Peyer's patch (tissue), 4 donors: ENCODE measurements around the gene ZSCAN2.

Source experiments
- CTCF ChIP-seq, 6 experiments: fragments of 450-650 bp in 4 of 6; fragments of 200-600 bp in 2 of 6; sonication (generic) in 1 of 6; IDR thresholded peaks; one replicate each; pipeline ENCODE4 v1.5.1; 2017 to 2019; ENCODE audit warnings: antibody characterized with exemption in 6 of 6, mild to moderate bottlenecking in 3 of 6, moderate library complexity in 1 of 6
- POLR2A ChIP-seq, 2 donors: fragments of 450-650 bp; IDR thresholded peaks; one replicate each; pipeline ENCODE4 v1.5.1; 2017; ENCODE audit warnings: antibody characterized with exemption in 2 of 2, mild to moderate bottlenecking in 2 of 2, moderate library complexity in 2 of 2

DNA sequence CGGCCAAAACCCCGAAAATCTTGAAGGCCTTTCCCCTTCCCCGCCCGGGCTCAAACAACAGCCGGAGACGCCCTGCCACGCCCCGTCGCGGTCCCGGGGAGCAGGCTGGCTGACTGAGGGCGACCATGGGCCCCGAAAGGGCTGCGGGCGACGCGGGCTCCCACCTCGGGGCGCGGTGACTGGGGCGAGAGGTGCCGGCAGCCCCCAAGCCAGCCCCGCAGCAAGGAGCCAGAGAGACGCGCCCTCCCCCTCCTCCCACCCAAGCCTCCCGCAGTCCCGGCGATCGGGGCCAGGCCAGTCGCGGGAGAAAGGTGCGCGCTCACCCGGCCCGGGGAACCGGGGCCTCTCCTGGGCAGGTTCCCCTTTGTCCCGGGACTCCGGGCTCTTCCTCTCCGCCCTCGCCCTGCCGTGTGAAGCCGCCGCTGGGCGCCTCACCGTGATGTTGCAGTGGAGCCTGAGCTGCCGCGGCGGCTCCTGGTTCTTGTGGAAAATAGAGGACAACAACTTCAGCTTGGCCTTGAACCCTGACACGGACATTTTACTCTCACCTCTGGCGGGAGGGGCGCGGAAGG, 30.6 kb upstream of the ZSCAN2 start:
- no peak for TF ChIP-seq CTCF (IDR thresholded peaks at IDR 0.05)
- no peak for TF ChIP-seq POLR2A (IDR thresholded peaks at IDR 0.05)
